Smooth muscle cell (in vitro differentiated cells): Measurements from ENCODE around the gene NT5C. TPM values are rescaled to one million over a fixed set of nuclear protein-coding genes. Genes with fewer than 3 reads are reported as not detected.
A peak's percentile ranks its signal among the peaks of the same experiment; 100 is the strongest.

ENCODE experiments used
- DNase-seq: peaks from one replicate; lab custom pipeline; 2025; ENCODE audit not compliant: unreplicated experiment; lab: John Stamatoyannopoulos, UW
- H2AFZ ChIP-seq: fragments of 200-600 bp; sonication (generic); 2 replicates; pipeline ENCODE4 v1.6.0; 2016; ENCODE audit warnings: antibody characterized with exemption, low read depth, mild to moderate bottlenecking
- H3F3A ChIP-seq: fragments of 200-600 bp; sonication (generic); 2 replicates; pipeline ENCODE4 v1.6.0; 2017; ENCODE audit warnings: antibody characterized with exemption, low read depth
- H3K27ac ChIP-seq: fragments of 200-600 bp; sonication (generic); 2 replicates; pipeline ENCODE4 v1.5.1; 2016; ENCODE audit warnings: low read depth, mild to moderate bottlenecking
- H3K27me3 ChIP-seq: fragments of 200-600 bp; sonication (generic); 2 replicates; pipeline ENCODE4 v1.6.1; 2016; ENCODE audit warnings: low read depth, mild to moderate bottlenecking
- H3K36me3 ChIP-seq: fragments of 200-600 bp; sonication (generic); 2 replicates; pipeline ENCODE4 v1.5.1; 2016; ENCODE audit warnings: low read depth
- H3K4me1 ChIP-seq: fragments of 200-600 bp; sonication (generic); 2 replicates; pipeline ENCODE4 v1.5.1; 2016; ENCODE audit warnings: low read depth
- H3K4me2 ChIP-seq: fragments of 200-600 bp; sonication (generic); 2 replicates; pipeline ENCODE4 v1.6.0; 2016; ENCODE audit warnings: mild to moderate bottlenecking
- H3K4me3 ChIP-seq: fragments of 200-600 bp; sonication (generic); 2 replicates; pipeline ENCODE4 v1.5.1; 2016; ENCODE audit warnings: mild to moderate bottlenecking
- H3K79me2 ChIP-seq: fragments of 200-600 bp; sonication (generic); 2 replicates; pipeline ENCODE4 v1.6.0; 2016; ENCODE audit warnings: low read depth, mild to moderate bottlenecking
- H3K9ac ChIP-seq: fragments of 200-600 bp; sonication (generic); 2 replicates; pipeline ENCODE4 v1.6.0; 2016; ENCODE audit warnings: low read depth
- H3K9me3 ChIP-seq: fragments of 200-600 bp; sonication (generic); replicated peaks from 2 replicates; pipeline ENCODE4 v1.5.1; 2016; ENCODE audit warnings: low read depth
- H4K20me1 ChIP-seq: fragments of 200-600 bp; sonication (generic); 2 replicates; pipeline ENCODE4 v1.6.0; 2016; ENCODE audit warnings: low read depth
- CTCF ChIP-seq: fragments of 200-600 bp; sonication (generic); IDR thresholded peaks from 2 replicates; pipeline ENCODE4 v1.5.1; 2017; ENCODE audit warnings: borderline replicate concordance, mild to moderate bottlenecking, antibody characterized with exemption; ENCODE audit not compliant: insufficient read depth, poor library complexity, severe bottlenecking
- WGBS: methylation state at CpG from one replicate; pipeline ENCODE4 v1.1.7; 2016; ENCODE audit warnings: low lambda C conversion rate; 5-methylcytosine and 5-hydroxymethylcytosine counted together
- polyA plus RNA-seq: library from polyadenylated mRNA; unstranded; fragments of >200 nt; fragmentation: Nextera tagmentation; extraction: Ambion mirVana; gene quantifications from 2 replicates; pipeline ENCODE4 v1.2.1, GENCODE V29; 2016
- total RNA-seq: library from RNA; depleted of rRNA; stranded (reverse); fragments of >200 nt; gene quantifications from 2 replicates; pipeline ENCODE4 v1.2.3, GENCODE V29; 2014

Gene NT5C
- total and polyA plus RNA-seq, 2 experiments from 2014 or later = 39.9 to 46.8 TPM

GRCh38 chr17:75155191-75155601, 23.7 kb upstream of the NT5C start:
- no peak for TF ChIP-seq CTCF
- Histone ChIP-seq H3K27me3 (no peaks in the 10 kb centered on the region), H3F3A (peaks cover 15% of the 10 kb centered on the region), H3K4me1 (peaks cover 20% of the 10 kb centered on the region), H2AFZ (peak overlapping the region; percentile 4), H3K4me3 (no peak overlapping the region), H4K20me1 (peaks cover 25% of the 10 kb centered on the region), H3K27ac (peak overlapping the region; percentile 56), H3K4me2 (peak overlapping the region; percentile 72), H3K9me3 (no peaks in the 10 kb centered on the region), H3K9ac (no peak overlapping the region), H3K36me3 (no peaks in the 10 kb centered on the region), H3K79me2 (peaks cover 40% of the 10 kb centered on the region)
- WGBS = 73% methylated on average over 3 of the region's 3 CpGs
- no peak for DNase-seq

GRCh38 chr17:75154195-75155106, 22.9 kb upstream of the NT5C start, which contains the start of gene JPT1:
Gene JPT1 (minus strand): TSS chr17:75154512. CDS start chr17:75154397, 115 bp downstream.
- H3K79me2 ChIP-seq = peaks cover 47% of the 10 kb centered on the region
- WGBS = 1% methylated on average over 49 of the region's 67 CpGs
- peak within 1 kb of the TSS; percentile 56 for H3K27ac ChIP-seq
- peak within 1 kb of the TSS; percentile 76 for H3K9ac ChIP-seq
- no peak for TF ChIP-seq CTCF
- no peaks in the 10 kb centered on the region for H3K36me3 ChIP-seq
- peaks cover 20% of the 10 kb centered on the region for H3K4me1 ChIP-seq
- H3K9me3 ChIP-seq = no peaks in the 10 kb centered on the region
- peaks cover 33% of the 10 kb centered on the region for H4K20me1 ChIP-seq
- H3K4me3 ChIP-seq = peak within 1 kb of the TSS; percentile 84
- peak within 1 kb of the TSS; percentile 4 for H2AFZ ChIP-seq
- H3K4me2 ChIP-seq = peak within 1 kb of the TSS; percentile 91
- H3F3A ChIP-seq = peaks cover 10% of the 10 kb centered on the region
- peak; percentile 84 for DNase-seq
- no peaks in the 10 kb centered on the region for H3K27me3 ChIP-seq

GRCh38 chr17:75153780-75154194, 22.2 kb upstream of the NT5C start:
- no peak for TF ChIP-seq CTCF

More at GRCh38 chr17:75153780-75154194, 22.2 kb upstream of the NT5C start:
- H3K79me2 ChIP-seq = peaks cover 52% of the 10 kb centered on the region
- no peaks in the 10 kb centered on the region for H3K9me3 ChIP-seq
- H3K36me3 ChIP-seq = no peaks in the 10 kb centered on the region
- H3K9ac ChIP-seq = peak overlapping the region; percentile 76
- H3K4me1 ChIP-seq = peaks cover 20% of the 10 kb centered on the region
- no peaks in the 10 kb centered on the region for H3K27me3 ChIP-seq
- H3K4me2 ChIP-seq = peak overlapping the region; percentile 91
- H2AFZ ChIP-seq = no peak overlapping the region
- DNase-seq = no peak
- H3F3A ChIP-seq = peaks cover 10% of the 10 kb centered on the region
- H3K4me3 ChIP-seq = peak overlapping the region; percentile 84
- WGBS = under 1% methylated on average over 34 of the region's 35 CpGs
- H4K20me1 ChIP-seq = peaks cover 39% of the 10 kb centered on the region
- H3K27ac ChIP-seq = peak overlapping the region; percentile 10
